Liver (tissue), 3 donors: ENCODE results near the gene EHD2.
"Not testable (repeated sequence)": the region's sequence is repeated elsewhere in the genome, so short reads cannot be mapped to it uniquely, and the experiment has no call there.

Experiments used
- ATF3 ChIP-seq: IDR thresholded peaks from 2 replicates; pipeline ENCODE4 v1.6.1; 2016; ENCODE audit warnings: antibody characterized with exemption
- CTCF ChIP-seq: fragments of 150-350 bp; IDR thresholded peaks from 2 replicates; pipeline ENCODE4 v1.5.1; 2017; ENCODE audit warnings: improper control_type of control experiment, low read depth, low read length; ENCODE audit not compliant: missing input control
- EGR1 ChIP-seq, 2 donors: IDR thresholded peaks; 2 replicates each; pipeline ENCODE4 v1.6.1; 2016 to 2018; ENCODE audit warnings: antibody characterized with exemption in 2 of 2, low read depth in 2 of 2
- JUND ChIP-seq, 2 donors: IDR thresholded peaks; 2 replicates each; pipeline ENCODE4 v1.6.1; 2016; ENCODE audit warnings: antibody characterized with exemption in 2 of 2
- MAX ChIP-seq: IDR thresholded peaks from 2 replicates; pipeline ENCODE4 v1.6.1; 2016; ENCODE audit warnings: antibody characterized with exemption
- donor health status: healthy.
- donor health status: healthy.

DNA sequence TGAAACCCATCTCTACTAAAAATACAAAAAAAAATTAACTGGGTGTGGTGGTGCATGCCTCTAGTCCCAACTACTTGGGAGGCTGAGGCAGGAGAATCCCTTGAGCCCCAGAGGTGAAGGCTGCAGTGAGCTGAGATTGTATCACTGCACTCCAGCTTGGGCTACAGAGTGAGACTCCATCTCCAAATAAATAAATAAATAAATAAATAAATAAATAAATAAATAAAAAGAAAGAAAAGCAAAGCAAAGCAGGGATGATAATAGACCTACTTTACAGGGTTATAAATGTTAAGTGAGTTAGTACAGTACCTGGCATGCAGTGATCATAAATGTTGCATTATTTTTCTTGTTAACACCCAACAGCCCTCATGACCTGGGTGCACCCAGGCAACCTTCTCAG is 1.6 kb downstream of the EHD2 start:
- TF ChIP-seq CTCF; EGR1 (IDR thresholded peaks at IDR 0.05; ENCODE audit: low read depth in 2 of 2); ATF3; JUND (IDR thresholded peaks at IDR 0.05); MAX: not testable (repeated sequence)
